Activated CD4-positive, alpha-beta T cell treated with anti-CD3 and anti-CD28 coated beads, Interleukin-2, amount 50 U/mL, for 4 hours (primary cell): Measurements from ENCODE around the gene MPPED1.

ENCODE experiments used
- DNase-seq, 2 experiments: peaks; one replicate each; pipeline ENCODE4 v3.0.0-alpha.2; 2020

The MPPED1 gene

GRCh38 chr22:43479301-43479950 is 67.6 kb downstream of the MPPED1 start:
- DNase-seq, result no peak

- no peak for DNase-seq
Measured at GRCh38 chr22:43479962-43480361, 68.1 kb downstream of the MPPED1 start.

GRCh38 chr22:43481568-43482317 is 69.9 kb downstream of the MPPED1 start:
- DNase-seq, result no peak

- DNase-seq, result no peak
Measured at GRCh38 chr22:43482318-43482625, 70.5 kb downstream of the MPPED1 start.

GRCh38 chr22:43483266-43483665 is 71.5 kb downstream of the MPPED1 start:
- no peak for DNase-seq

- no peak for DNase-seq
Measured at GRCh38 chr22:43483669-43484068, 71.9 kb downstream of the MPPED1 start.

GRCh38 chr22:43484227-43484626 is 72.4 kb downstream of the MPPED1 start:
- no peak for DNase-seq

GRCh38 chr22:43485502-43486089 is 73.8 kb downstream of the MPPED1 start:
- no peak for DNase-seq

- no peak for DNase-seq
Measured at GRCh38 chr22:43487311-43488030, 75.7 kb downstream of the MPPED1 start.

- DNase-seq, result no peak
Measured at GRCh38 chr22:43488031-43488866, 76.4 kb downstream of the MPPED1 start.

GRCh38 chr22:43488937-43489336 is 77.1 kb downstream of the MPPED1 start:
- no peak for DNase-seq

- DNase-seq, result no peak
Measured at GRCh38 chr22:43490311-43490710, 78.5 kb downstream of the MPPED1 start.

GRCh38 chr22:43491177-43491576 is 79.4 kb downstream of the MPPED1 start:
- DNase-seq, result no peak

- DNase-seq, result no peak
Measured at GRCh38 chr22:43491737-43492136, 79.9 kb downstream of the MPPED1 start.

GRCh38 chr22:43493297-43493696 is 81.5 kb downstream of the MPPED1 start:
- no peak for DNase-seq

- no peak for DNase-seq
Measured at GRCh38 chr22:43497956-43498855, 86.4 kb downstream of the MPPED1 start.

- DNase-seq, result no peak
Measured at GRCh38 chr22:43498856-43499253, 87.0 kb downstream of the MPPED1 start.

- DNase-seq, result no peak
Measured at GRCh38 chr22:43500792-43501785, 89.3 kb downstream of the MPPED1 start.

- no peak for DNase-seq
Measured at GRCh38 chr22:43501878-43502277, 90.1 kb downstream of the MPPED1 start.

- DNase-seq, result no peak
Measured at GRCh38 chr22:43502306-43502874, 90.6 kb downstream of the MPPED1 start.
